ENCODE data around the gene EFNA2.

Gene EFNA2

DNA sequence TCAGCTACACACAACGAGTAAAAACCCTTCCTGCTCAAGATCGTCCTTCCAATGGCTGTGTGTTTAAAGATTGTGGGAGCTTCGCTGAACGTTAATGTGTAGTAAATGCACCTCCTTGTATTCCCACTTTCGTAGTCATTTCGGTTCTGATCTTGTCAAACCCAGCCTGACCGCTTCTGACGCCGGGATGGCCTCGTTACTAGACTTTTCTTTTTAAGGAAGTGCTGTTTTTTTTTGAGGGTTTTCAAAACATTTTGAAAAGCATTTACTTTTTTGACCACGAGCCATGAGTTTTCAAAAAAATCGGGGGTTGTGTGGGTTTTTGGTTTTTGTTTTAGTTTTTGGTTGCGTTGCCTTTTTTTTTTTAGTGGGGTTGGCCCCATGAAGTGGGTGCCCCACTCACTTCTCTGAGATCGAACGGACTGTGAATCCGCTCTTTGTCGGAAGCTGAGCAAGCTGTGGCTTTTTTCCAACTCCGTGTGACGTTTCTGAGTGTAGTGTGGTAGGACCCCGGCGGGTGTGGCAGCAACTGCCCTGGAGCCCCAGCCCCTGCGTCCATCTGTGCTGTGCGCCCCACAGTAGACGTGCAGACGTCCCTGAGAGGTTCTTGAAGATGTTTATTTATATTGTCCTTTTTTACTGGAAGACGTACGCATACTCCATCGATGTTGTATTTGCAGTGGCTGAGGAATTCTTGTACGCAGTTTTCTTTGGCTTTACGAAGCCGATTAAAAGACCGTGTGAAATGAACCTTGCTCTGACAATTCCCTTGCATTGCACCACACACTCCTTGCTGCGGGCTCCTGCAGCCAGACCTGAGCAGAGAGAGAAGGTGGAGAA lies 13.0 kb upstream of the EFNA2 start:
- H3K4me1 ChIP-seq (ENCODE audit: control insufficient read depth in 5 of 5, insufficient read depth in 5 of 5, low read length in 5 of 5), result peaks cover 19 to 82% (median 80%) of the 10 kb centered on the region in 5 donors
- H3K9ac ChIP-seq (ENCODE audit: low read length in 5 of 5), result peak overlapping the region in 1 of 5 donors; percentile 1
- no peak overlapping the region for H3K4me3 ChIP-seq (ENCODE audit: low read depth in 1 of 5, low read length in 5 of 5)
- H3K36me3 ChIP-seq (ENCODE audit: control insufficient read depth in 5 of 5, insufficient read depth in 5 of 5, low read length in 5 of 5), result peaks cover 0 to 46% (median 41%) of the 10 kb centered on the region in 5 donors
- no peaks in the 10 kb centered on the region for H3K27me3 ChIP-seq (ENCODE audit: control insufficient read depth in 5 of 5, insufficient read depth in 4 of 5, low read length in 5 of 5)
- no peaks in the 10 kb centered on the region for H3K9me3 ChIP-seq (ENCODE audit: control insufficient read depth in 5 of 5, low read length in 5 of 5)
- H3K27ac ChIP-seq (ENCODE audit: low read depth, low read length), result peak overlapping the region; percentile 91

- peaks cover 0 to 49% (median 41%) of the 10 kb centered on the region in 5 donors for H3K36me3 ChIP-seq (ENCODE audit: control insufficient read depth in 5 of 5, insufficient read depth in 5 of 5, low read length in 5 of 5)
- H3K4me3 ChIP-seq (ENCODE audit: low read depth in 1 of 5, low read length in 5 of 5), result peak overlapping the region in 1 of 5 donors; percentile 1
- no peaks in the 10 kb centered on the region for H3K9me3 ChIP-seq (ENCODE audit: control insufficient read depth in 5 of 5, low read length in 5 of 5)
- peak overlapping the region; percentile 91 for H3K27ac ChIP-seq (ENCODE audit: low read depth, low read length)
- peaks cover 18 to 74% (median 72%) of the 10 kb centered on the region in 5 donors for H3K4me1 ChIP-seq (ENCODE audit: control insufficient read depth in 5 of 5, insufficient read depth in 5 of 5, low read length in 5 of 5)
- no peak overlapping the region for H3K9ac ChIP-seq (ENCODE audit: low read length in 5 of 5)
- H3K27me3 ChIP-seq (ENCODE audit: control insufficient read depth in 5 of 5, insufficient read depth in 4 of 5, low read length in 5 of 5), result no peaks in the 10 kb centered on the region
Observed at GRCh38 chr19:1273263-1274041, 12.2 kb upstream of the EFNA2 start.

GRCh38 chr19:1274081-1274851 lies 11.4 kb upstream of the EFNA2 start:
- Histone ChIP-seq H3K9me3 (ENCODE audit: control insufficient read depth in 5 of 5, low read length in 5 of 5) (no peaks in the 10 kb centered on the region), H3K4me3 (ENCODE audit: low read depth in 1 of 5, low read length in 5 of 5) (peak overlapping the region in 4 of 5 donors; percentile 22 to 75 (median 60)), H3K4me1 (ENCODE audit: control insufficient read depth in 5 of 5, insufficient read depth in 5 of 5, low read length in 5 of 5) (peaks cover 15 to 70% (median 67%) of the 10 kb centered on the region in 5 donors), H3K27ac (ENCODE audit: low read depth, low read length) (peak overlapping the region; percentile 91), H3K36me3 (ENCODE audit: control insufficient read depth in 5 of 5, insufficient read depth in 5 of 5, low read length in 5 of 5) (peaks cover 0 to 56% (median 47%) of the 10 kb centered on the region in 5 donors), H3K27me3 (ENCODE audit: control insufficient read depth in 5 of 5, insufficient read depth in 4 of 5, low read length in 5 of 5) (no peaks in the 10 kb centered on the region), H3K9ac (ENCODE audit: low read length in 5 of 5) (peak overlapping the region in 2 of 5 donors; percentile 37 to 73)

DNA sequence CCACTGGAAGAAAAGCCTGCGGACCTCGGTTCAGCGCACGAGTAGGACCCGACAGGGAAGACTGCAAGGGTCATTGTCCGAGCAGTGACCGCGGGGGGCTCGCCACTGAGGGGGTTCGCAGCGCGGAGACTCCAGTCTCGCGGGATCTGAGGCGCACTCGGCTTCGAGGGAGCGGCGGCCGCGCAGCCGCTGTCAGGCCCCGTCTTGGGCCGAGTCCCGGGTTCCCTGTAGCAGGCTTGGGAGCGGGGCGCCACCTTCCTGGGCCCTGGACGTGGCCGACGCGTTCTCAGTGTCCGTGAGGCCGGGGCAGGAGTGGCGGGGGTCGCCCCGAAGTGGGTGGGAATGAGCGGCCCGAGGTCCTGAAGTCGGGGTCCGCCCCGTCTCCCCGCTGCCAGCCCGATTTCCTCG lies 10.8 kb upstream of the EFNA2 start:
- Histone ChIP-seq H3K36me3 (ENCODE audit: control insufficient read depth in 5 of 5, insufficient read depth in 5 of 5, low read length in 5 of 5) (peaks cover 0 to 60% (median 50%) of the 10 kb centered on the region in 5 donors), H3K9ac (ENCODE audit: low read length in 5 of 5) (peak overlapping the region in 4 of 5 donors; percentile 37 to 94 (median 62)), H3K9me3 (ENCODE audit: control insufficient read depth in 5 of 5, low read length in 5 of 5) (no peaks in the 10 kb centered on the region), H3K4me3 (ENCODE audit: low read depth in 1 of 5, low read length in 5 of 5) (peak overlapping the region in 4 of 5 donors; percentile 22 to 75 (median 60)), H3K4me1 (ENCODE audit: control insufficient read depth in 5 of 5, insufficient read depth in 5 of 5, low read length in 5 of 5) (peaks cover 14 to 69% (median 67%) of the 10 kb centered on the region in 5 donors), H3K27ac (ENCODE audit: low read depth, low read length) (peak overlapping the region; percentile 91), H3K27me3 (ENCODE audit: control insufficient read depth in 5 of 5, insufficient read depth in 4 of 5, low read length in 5 of 5) (no peaks in the 10 kb centered on the region)

DNA sequence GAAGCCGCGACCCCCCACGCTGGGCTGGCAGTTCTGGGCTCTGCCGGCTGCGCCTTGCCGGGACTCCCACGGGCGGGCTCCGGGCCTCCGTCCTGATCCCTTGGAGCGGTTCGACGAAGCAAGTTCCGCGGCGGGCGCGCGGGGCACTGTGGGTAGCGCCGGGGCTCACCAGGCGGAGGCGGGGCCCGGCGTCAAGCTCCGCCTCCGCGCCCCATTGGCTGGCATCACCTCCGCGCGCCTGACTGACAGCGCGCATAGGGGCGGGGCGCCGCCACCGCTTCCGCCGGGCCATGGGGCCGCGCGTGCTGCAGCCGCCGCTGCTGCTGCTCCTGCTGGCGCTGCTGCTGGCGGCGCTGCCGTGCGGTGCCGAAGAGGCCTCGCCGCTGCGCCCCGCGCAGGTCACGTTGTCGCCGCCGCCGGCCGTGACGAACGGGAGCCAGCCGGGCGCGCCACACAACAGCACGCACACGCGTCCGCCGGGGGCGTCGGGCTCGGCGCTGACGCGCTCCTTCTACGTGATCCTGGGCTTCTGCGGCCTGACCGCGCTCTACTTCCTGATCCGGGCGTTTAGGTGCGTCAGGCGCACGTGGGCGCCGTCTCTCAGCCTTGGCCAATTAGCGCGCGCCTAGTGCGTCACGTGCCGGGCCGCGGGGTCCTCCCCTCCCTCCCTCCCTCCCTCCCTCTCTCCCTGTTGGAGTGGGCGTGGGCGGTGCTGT lies 10.3 kb upstream of the EFNA2 start, which contains the start of gene FAM174C:
Gene FAM174C, plus strand, starts transcription at position 271 of the 716 bp plus-strand sequence. Its CDS starts 20 bp downstream, at position 291.
- H3K27me3 ChIP-seq (ENCODE audit: control insufficient read depth in 5 of 5, insufficient read depth in 4 of 5, low read length in 5 of 5), result no peaks in the 10 kb centered on the region
- H3K4me1 ChIP-seq (ENCODE audit: control insufficient read depth in 5 of 5, insufficient read depth in 5 of 5, low read length in 5 of 5), result peaks cover 13 to 65% (median 62%) of the 10 kb centered on the region in 5 donors
- no peaks in the 10 kb centered on the region for H3K9me3 ChIP-seq (ENCODE audit: control insufficient read depth in 5 of 5, low read length in 5 of 5)
- peak within 1 kb of the TSS; percentile 22 to 75 (median 73) for H3K4me3 ChIP-seq (ENCODE audit: low read depth in 1 of 5, low read length in 5 of 5)
- peaks cover 0 to 60% (median 50%) of the 10 kb centered on the region in 5 donors for H3K36me3 ChIP-seq (ENCODE audit: control insufficient read depth in 5 of 5, insufficient read depth in 5 of 5, low read length in 5 of 5)
- peak within 1 kb of the TSS in 4 of 5 donors; percentile 75 to 94 (median 83) for H3K9ac ChIP-seq (ENCODE audit: low read length in 5 of 5)
- peak within 1 kb of the TSS; percentile 91 for H3K27ac ChIP-seq (ENCODE audit: low read depth, low read length)

GRCh38 chr19:1275976-1276627 lies 9.6 kb upstream of the EFNA2 start:
- no peaks in the 10 kb centered on the region for H3K27me3 ChIP-seq (ENCODE audit: control insufficient read depth in 5 of 5, insufficient read depth in 4 of 5, low read length in 5 of 5)
- no peaks in the 10 kb centered on the region for H3K9me3 ChIP-seq (ENCODE audit: control insufficient read depth in 5 of 5, low read length in 5 of 5)
- H3K27ac ChIP-seq (ENCODE audit: low read depth, low read length), result peak overlapping the region; percentile 91
- peak overlapping the region in 4 of 5 donors; percentile 75 to 94 (median 83) for H3K9ac ChIP-seq (ENCODE audit: low read length in 5 of 5)
- H3K36me3 ChIP-seq (ENCODE audit: control insufficient read depth in 5 of 5, insufficient read depth in 5 of 5, low read length in 5 of 5), result peaks cover 0 to 55% (median 45%) of the 10 kb centered on the region in 5 donors
- peaks cover 9 to 58% (median 56%) of the 10 kb centered on the region in 5 donors for H3K4me1 ChIP-seq (ENCODE audit: control insufficient read depth in 5 of 5, insufficient read depth in 5 of 5, low read length in 5 of 5)
- peak overlapping the region; percentile 22 to 75 (median 73) for H3K4me3 ChIP-seq (ENCODE audit: low read depth in 1 of 5, low read length in 5 of 5)

- peaks cover 0 to 50% (median 40%) of the 10 kb centered on the region in 5 donors for H3K36me3 ChIP-seq (ENCODE audit: control insufficient read depth in 5 of 5, insufficient read depth in 5 of 5, low read length in 5 of 5)
- peak overlapping the region in 4 of 5 donors; percentile 75 to 94 (median 83) for H3K9ac ChIP-seq (ENCODE audit: low read length in 5 of 5)
- peaks cover 7 to 53% (median 50%) of the 10 kb centered on the region in 5 donors for H3K4me1 ChIP-seq (ENCODE audit: control insufficient read depth in 5 of 5, insufficient read depth in 5 of 5, low read length in 5 of 5)
- H3K4me3 ChIP-seq (ENCODE audit: low read depth in 1 of 5, low read length in 5 of 5), result peak overlapping the region in 3 of 5 donors; percentile 73 to 75 (median 75)
- H3K27me3 ChIP-seq (ENCODE audit: control insufficient read depth in 5 of 5, insufficient read depth in 4 of 5, low read length in 5 of 5), result peaks cover 0 to 1% (median 0%) of the 10 kb centered on the region in 5 donors
- H3K9me3 ChIP-seq (ENCODE audit: control insufficient read depth in 5 of 5, low read length in 5 of 5), result no peaks in the 10 kb centered on the region
- no peak overlapping the region for H3K27ac ChIP-seq (ENCODE audit: low read depth, low read length)
Observed at GRCh38 chr19:1276628-1277022, 9.0 kb upstream of the EFNA2 start.

DNA sequence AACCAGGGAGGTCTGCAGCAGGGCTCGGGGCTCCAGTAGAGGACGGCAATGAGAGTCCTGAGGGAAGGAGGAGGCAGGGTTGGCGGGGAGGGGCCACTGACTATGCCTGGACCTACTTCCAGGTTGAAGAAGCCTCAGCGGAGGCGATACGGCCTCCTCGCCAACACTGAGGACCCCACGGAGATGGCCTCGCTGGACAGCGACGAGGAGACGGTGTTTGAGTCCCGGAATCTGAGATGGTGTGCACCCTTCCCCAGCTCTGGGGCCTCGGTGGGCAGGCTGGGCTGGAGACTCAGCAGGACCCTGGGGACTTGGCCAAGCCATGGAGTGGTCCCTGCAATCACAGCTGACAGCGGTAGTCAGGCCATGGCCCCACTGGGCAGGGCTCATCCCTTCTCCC lies 8.6 kb upstream of the EFNA2 start:
- no peak overlapping the region for H3K27ac ChIP-seq (ENCODE audit: low read depth, low read length)
- no peaks in the 10 kb centered on the region for H3K9me3 ChIP-seq (ENCODE audit: control insufficient read depth in 5 of 5, low read length in 5 of 5)
- peaks cover 0 to 46% (median 35%) of the 10 kb centered on the region in 5 donors for H3K36me3 ChIP-seq (ENCODE audit: control insufficient read depth in 5 of 5, insufficient read depth in 5 of 5, low read length in 5 of 5)
- peaks cover 0 to 6% (median 0%) of the 10 kb centered on the region in 5 donors for H3K27me3 ChIP-seq (ENCODE audit: control insufficient read depth in 5 of 5, insufficient read depth in 4 of 5, low read length in 5 of 5)
- peak overlapping the region in 1 of 5 donors; percentile 94 for H3K9ac ChIP-seq (ENCODE audit: low read length in 5 of 5)
- peaks cover 7 to 49% (median 46%) of the 10 kb centered on the region in 5 donors for H3K4me1 ChIP-seq (ENCODE audit: control insufficient read depth in 5 of 5, insufficient read depth in 5 of 5, low read length in 5 of 5)
- H3K4me3 ChIP-seq (ENCODE audit: low read depth in 1 of 5, low read length in 5 of 5), result no peak overlapping the region
